Jurkat, Clone E6-1 (cell line): ENCODE data around the gene SAFB2. TPM values are rescaled to one million over a fixed set of nuclear protein-coding genes. Genes with fewer than 3 reads are reported as not detected.

Experiments used
- DNase-seq: peaks from one replicate; pipeline ENCODE4 v3.0.0-alpha.2; 2011; ENCODE audit warnings: low read depth, low spot score
- H3K4me3 ChIP-seq: 2 replicates; pipeline ENCODE4 v1.5.1; 2011; ENCODE audit warnings: mild to moderate bottlenecking, low read length, control low read depth, moderate library complexity
- polyA plus RNA-seq: library from polyadenylated mRNA; unstranded; fragments of >200 nt; gene quantifications from one replicate; pipeline ENCODE4 v1.2.1, GENCODE V29; 2012; ENCODE audit warnings: missing spikeins; ENCODE audit not compliant: insufficient read length, insufficient read depth

The SAFB2 gene
- polyA plus RNA-seq = 70.9 TPM

DNA sequence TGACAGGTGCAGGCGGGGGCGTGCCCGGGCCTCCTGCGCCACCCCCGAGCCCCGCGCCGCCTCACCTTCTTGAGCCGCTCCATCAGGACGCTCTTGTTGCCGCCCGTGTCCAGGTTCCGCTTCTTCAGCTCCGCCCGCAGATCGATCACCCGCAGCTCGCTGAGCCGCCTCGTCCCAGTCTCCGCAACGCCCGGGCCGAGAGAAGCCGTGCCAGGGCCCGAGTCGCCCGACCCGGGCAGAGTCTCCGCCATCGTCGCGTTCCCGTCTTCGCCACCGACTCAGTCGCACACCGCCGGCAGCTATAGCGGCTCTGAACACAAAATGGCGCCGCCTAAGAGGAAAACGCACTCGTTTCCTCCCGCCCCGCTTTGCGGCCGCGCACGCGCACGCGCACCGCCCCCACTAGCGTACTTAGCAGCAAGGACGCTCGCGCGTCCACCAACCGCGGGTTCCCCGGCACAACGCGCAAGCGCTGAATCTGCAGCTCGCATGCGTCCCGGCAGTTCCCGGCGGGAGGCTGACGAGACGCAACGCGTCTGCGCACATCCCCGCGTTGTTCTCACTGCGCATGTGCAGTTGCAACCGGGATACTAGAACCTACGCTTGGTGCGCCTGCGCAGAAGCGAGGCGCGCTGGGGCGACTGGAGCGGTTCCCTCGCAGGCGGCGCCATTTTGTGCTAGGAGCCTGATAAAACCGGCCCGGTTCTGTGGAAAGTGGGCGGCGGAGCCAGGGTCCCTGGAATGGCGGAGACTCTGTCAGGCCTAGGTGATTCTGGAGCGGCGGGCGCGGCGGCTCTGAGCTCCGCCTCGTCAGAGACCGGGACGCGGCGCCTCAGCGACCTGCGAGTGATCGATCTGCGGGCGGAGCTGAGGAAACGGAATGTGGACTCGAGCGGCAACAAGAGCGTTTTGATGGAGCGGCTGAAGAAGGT lies at the start of gene SAFB2, which contains the start of gene SAFB:
Gene SAFB2, minus strand, starts transcription at position 312 of the 932 bp plus-strand sequence. Its CDS starts 61 bp downstream, at position 251.
Gene SAFB, plus strand, starts transcription at position 619 of the 932 bp plus-strand sequence. Its CDS starts 123 bp downstream, at position 742.
- peak; percentile 99 for DNase-seq
- peak within 1 kb of the TSS; percentile 99 for H3K4me3 ChIP-seq

DNA sequence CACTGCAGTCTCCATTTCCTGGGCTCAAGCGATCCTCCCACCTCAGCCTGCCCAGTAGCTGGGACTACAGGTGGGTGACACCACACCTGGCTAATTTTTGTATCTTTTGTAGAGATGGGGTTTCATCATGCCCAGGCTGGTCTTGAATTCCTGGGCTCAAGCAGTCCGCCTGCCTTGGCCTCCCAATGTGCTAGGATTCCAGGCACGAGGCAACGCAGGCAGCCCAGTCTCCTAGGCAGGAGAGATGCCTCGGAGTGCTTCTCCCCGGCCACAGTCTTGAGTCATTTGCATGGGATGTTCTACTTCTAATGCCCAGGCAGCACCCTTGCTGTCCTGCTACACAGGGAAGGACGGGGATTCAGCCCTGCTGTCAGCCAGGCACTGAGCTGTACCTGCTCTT lies 49.0 kb upstream of the SAFB2 start:
- no peak for DNase-seq
- no peak overlapping the region for H3K4me3 ChIP-seq

DNA sequence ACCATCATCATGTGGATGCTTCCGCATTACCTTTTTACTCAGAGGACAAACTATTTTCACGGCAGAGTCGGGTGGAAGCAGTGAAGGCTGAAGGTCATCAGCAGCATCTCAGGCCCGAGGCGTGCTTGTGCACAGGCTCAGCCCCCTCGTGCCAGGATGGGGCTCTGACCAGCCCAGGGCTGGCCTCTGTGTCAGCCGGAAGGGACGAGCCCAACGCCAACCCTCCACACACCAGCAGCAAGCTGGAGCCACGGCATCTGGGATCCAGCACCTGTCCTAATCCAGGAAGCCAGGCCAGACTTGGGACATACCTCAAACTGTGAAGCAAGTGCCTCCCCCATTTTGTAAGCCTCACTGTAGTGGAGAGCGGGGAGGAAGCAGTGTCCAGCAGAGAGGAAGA lies 46.6 kb upstream of the SAFB2 start:
- no peak overlapping the region for H3K4me3 ChIP-seq
- no peak for DNase-seq

DNA sequence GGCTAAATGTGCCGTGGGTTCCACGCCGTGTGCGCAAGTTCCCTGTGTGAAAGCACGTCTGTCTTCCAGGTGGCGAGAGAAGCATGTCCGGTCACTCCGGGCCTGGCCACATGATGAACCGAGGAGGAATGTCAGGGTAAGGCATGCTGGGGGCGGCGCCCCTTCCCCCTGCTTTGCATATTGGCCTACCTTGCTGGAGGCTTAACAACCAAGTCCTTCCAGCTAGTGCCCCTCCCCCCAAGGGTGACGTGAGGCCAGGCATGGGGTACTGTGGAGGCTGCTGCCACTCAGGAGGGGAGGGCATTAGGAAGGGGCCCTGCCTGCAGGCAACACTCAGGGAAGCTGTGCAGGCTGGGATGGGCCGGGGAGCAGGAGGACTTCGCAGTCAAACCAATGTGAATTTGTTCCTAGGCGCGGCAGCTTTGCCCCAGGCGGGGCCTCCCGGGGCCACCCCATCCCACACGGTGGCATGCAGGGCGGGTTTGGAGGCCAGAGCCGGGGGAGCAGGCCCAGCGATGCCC lies 45.2 kb upstream of the SAFB2 start:
- no peak overlapping the region for H3K4me3 ChIP-seq
- DNase-seq = no peak

DNA sequence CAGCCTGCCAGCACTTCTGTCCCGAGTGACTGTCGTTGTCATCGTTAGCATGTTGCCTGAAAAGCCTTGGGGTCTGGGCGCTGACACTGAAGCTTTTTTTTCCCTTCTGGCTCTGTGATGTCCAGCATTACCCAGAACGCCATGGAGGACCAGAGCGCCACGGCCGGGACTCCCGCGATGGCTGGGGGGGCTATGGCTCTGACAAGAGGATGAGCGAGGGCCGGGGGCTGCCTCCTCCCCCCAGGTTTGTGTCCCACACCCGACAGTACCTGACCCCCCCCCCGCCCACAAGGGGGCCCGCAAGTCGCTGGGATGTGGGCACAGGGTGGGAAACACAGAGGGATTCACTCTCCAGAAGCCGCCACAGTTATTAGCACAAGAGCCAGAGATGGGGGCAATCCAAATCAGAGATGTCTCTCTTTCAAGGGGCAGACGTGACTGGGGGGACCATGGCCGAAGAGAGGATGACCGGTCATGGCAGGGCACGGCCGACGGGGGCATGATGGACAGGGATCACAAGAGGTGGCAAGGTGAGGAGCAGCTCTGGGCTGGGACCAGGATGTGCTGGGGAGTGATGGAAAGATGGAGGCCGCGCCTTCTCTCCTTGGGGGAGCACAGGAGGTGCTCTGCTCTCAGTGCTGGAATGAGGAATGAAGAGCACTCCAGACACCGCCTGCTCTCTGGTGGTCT lies 44.5 kb upstream of the SAFB2 start:
- no peak for DNase-seq
- H3K4me3 ChIP-seq = no peak overlapping the region

DNA sequence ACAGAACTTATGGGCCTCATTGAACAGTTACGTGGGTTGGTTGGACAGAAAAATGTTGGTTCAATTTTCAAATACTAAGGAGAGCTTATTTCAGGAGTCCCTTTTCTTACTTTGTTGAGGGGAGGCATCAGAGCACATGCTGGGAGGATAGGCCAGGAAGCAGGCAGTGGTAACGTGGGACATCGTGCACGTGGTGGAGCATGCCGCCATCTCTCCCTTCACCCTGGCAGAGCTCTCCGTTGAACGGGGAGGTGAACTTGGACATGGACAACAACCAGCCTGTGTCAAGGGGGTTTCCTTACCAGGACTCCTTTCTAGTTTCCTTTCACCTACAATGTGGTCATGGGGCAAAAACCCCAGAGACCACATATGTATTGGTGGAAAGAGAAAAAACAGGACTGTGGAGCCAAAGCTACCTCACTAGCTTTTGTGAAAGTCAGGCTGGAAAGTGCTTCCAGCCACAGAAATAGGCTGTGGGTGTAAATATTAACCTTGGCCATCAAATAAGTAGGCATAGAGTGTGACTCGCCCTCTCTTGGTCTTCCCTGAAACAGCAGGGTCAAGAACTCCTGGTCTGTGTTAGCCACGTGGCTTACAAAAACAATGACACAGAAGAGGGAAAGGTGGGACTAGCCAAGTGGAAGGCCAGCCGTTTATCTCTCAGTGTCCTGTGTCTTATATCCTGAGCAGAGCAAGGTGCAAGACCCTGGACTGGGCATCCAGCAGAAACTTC lies 43.4 kb upstream of the SAFB2 start:
- no peak for DNase-seq

DNA sequence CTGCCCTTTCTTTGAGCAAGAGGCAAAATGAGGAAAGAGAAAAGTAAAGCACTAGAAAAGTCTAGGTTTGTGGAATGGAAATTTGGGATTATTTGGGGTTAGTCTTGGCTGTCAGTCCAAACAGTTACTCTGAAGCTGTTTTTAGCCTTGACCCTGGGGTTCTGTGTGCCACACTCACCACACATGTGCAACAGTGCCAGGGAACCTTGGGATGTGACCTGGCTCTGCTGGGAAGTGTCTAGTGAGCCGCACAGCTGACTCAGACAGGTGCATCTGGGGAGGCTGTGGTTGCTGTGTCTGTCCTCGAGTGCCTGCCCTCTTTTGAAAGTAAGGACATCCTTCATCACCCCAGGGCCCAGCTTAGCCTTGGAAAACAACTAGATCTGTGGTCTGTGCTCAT lies 41.9 kb upstream of the SAFB2 start:
- DNase-seq = no peak
- no peak overlapping the region for H3K4me3 ChIP-seq

More for the DNA sequence above, 43.4 kb upstream of the SAFB2 start:
- H3K4me3 ChIP-seq = no peak overlapping the region

DNA sequence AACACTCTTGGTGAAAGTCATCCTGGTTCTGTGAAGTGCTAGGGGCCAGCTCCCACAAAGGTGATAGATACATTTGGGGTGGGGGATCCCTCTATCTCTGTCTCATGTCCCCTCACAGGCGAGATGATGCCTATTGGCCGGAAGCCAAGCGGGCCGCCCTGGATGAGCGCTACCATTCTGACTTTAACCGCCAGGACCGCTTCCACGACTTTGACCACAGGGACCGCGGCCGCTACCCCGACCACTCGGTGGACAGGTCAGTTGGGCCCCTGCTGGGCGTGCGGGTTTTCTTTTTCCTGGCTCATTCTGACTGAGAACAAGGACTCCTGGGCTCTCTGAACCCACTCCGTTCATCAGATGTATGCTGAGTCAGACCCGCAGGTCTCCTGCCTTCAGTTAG lies 41.3 kb upstream of the SAFB2 start:
- no peak for DNase-seq
- no peak overlapping the region for H3K4me3 ChIP-seq

DNA sequence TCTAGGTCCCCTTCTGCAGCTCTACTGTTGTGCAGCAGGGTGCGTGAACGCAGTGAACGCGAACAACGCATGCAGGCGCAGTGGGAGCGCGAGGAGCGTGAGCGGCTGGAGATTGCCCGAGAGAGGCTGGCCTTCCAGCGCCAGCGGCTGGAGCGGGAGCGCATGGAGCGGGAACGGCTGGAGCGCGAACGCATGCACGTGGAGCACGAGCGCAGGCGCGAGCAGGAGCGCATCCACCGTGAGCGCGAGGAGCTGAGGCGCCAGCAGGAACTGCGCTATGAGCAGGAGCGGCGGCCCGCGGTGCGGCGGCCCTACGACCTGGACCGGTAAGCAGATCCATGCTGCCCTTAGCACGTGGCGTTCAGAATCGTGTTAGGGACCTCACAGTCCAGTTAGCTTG lies 38.9 kb upstream of the SAFB2 start:
- no peak overlapping the region for H3K4me3 ChIP-seq
- no peak for DNase-seq

DNA sequence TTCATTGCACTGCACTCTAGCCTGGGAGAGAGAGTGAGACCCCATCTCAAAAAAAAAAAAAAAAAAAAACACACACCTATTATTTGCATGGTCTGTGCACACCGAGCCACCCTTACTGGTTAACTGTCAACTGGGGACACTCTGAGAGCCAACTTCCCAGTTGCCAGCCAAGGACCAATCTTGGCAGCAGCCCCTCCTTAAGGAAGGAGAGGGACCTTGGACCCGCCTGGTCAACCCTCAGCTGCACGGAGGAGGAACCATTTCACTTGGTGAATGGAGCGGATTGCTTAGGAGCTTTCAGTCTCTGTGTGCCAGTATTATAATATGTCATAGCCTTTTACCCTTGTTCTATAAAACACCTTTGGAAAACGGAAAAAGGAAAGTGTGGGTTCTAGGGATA lies 32.8 kb upstream of the SAFB2 start:
- DNase-seq = no peak
- no peak overlapping the region for H3K4me3 ChIP-seq

DNA sequence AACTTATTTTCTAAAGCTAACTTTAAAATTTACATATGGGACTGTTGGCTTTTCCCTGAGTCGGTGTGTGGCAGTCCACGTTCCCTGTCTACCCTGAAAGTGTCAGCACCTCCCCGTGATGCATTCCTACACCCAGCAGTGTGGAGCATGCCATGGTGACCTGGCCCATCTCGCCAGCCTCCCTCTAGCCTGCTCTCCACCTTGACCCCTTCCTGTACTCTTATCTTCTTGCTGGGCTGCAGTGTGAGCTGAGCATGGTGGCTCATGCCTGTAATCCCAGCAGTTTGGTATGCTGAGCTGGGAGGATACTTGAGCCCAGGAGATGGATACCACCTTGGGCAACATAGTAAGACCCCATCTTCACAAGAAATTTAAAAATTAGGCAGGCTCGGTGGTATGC lies 32.4 kb upstream of the SAFB2 start:
- no peak for DNase-seq
- no peak overlapping the region for H3K4me3 ChIP-seq

DNA sequence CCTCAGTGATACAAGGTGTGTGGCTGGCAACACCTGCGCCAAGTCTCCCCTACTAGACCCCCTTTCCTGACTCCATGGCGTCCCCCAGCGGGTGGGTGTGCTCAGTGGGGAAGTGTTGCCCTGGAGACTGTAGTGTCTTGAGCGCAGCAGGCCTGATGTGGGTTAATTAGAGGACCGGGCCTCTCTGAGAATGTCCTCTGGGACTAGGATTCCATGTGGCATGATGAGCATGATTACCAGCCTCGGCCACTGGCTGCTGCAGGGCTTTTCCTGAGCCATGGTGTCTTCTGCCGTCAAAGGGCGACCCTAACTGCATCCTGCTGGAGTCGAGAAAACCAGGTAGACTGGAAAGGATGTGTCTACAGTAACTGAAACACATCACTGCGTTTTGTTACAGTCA lies 29.7 kb upstream of the SAFB2 start:
- no peak overlapping the region for H3K4me3 ChIP-seq
- no peak for DNase-seq

DNA sequence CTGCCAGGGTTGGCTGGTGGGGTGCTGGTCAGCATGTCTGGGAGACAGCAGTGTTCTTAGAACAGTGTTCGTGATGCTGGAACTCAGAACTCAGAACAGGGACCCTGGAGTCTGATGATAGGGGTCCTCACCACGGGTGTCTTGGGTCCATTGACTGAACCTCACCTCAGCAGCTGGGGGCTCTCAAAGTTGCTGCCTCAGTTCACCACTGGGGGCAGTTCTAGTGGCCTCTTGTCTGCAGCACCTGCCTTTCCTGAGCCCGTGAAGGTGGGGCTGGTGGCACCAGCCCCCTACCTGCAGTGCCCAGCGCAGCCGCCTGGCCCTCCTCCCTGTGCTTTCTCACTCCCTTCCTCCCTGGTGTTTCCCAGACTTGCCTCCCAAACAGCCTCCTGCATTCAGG lies 28.8 kb upstream of the SAFB2 start:
- no peak overlapping the region for H3K4me3 ChIP-seq
- no peak for DNase-seq

DNA sequence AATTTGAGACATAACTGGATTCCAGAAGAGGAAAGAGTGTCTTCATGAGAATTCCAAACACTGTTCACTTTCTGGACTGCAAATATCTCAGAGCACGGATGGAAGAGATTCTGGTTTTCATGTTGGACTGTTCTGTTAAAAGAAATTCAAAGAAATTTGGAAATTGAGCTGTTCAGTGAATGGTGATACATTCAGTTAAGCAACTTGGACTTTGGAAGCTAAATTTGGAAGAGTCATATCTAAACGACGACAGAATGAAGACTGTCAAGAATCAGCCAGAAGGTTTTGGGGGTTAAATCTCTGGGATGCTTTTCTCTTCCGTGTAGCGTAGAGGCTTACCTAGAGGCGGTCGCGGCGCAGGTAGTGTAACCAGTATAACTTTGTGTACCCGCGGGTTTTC lies 25.9 kb upstream of the SAFB2 start:
- no peak overlapping the region for H3K4me3 ChIP-seq
- DNase-seq = no peak

DNA sequence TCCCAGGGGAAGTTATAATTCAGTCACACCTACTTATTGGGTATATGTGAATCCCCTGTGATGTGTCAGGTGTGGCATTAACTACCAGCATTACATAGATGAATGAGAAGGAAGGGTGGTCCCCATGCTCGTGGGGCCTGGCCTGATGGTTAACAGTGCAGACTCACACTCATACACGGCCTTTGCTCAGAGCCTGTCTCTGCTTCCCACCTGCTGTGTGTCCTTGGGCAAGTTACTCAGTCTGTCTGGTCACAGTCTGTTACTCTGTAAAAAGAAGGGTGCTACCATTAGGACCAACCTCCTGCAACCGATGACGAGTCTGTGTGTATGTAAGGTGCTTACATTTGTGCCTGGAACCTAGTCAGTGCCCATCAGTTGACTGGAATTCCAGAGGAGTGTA lies 24.1 kb upstream of the SAFB2 start:
- no peak for DNase-seq

DNA sequence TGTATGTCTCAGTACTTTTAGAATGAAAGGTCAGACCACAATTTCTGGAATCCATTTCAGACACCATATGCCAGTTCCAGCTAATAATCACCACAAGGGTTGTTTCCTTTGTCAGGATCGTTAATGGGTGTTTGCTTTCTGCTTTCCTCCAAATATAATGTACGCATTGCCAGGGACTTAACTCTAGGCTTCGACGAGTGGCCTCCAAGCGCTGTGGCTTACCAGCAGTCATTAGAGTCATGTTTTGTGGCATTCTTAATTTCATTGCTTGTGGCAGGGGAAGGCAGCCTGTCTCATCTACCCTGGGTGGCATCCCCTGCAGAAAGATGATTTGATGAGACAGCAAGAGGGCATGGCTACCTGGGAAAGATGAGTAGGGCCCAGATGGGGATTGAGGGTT lies 22.8 kb upstream of the SAFB2 start:
- DNase-seq = no peak
- no peak overlapping the region for H3K4me3 ChIP-seq

More for the DNA sequence above, 24.1 kb upstream of the SAFB2 start:
- H3K4me3 ChIP-seq = no peak overlapping the region

DNA sequence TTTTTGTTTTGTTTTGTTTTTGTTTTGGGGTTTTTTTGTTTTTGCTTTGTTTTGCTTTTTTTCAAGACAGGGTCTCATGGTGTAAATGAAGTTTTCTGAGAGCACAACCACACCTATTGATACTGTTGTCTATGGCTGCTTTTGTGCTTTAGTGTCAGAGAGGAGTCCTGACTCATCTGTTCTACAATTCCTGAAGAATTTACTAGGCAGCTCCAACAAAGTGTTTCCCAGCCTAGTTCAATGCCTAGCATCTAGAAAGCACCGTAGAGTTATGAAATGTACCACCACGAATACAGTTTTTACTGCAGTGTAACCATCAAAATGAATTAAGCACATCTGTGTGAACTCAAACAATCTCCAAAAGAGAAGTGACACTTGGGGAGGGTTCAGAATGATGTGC lies 21.5 kb upstream of the SAFB2 start:
- no peak for DNase-seq
- no peak overlapping the region for H3K4me3 ChIP-seq

DNA sequence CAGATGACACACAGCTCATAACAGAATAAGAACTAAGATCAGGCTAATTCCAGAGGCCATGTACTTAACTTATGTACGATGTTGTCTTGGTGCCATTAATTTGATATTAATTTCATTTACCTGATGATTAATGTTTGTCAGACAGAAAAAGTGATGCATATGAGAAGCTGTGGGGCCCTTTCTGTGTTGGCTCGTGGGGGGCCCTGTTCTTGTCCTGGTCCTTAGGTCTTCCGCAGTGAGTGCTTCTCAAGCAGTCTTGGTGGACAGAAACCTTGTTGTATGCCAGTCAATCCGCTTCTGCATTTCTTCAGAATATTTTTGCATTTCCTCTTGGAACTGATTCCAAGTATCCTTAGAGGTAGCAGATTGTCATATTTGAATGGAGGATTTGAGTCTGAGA lies 20.5 kb upstream of the SAFB2 start:
- DNase-seq = no peak
- no peak overlapping the region for H3K4me3 ChIP-seq

DNA sequence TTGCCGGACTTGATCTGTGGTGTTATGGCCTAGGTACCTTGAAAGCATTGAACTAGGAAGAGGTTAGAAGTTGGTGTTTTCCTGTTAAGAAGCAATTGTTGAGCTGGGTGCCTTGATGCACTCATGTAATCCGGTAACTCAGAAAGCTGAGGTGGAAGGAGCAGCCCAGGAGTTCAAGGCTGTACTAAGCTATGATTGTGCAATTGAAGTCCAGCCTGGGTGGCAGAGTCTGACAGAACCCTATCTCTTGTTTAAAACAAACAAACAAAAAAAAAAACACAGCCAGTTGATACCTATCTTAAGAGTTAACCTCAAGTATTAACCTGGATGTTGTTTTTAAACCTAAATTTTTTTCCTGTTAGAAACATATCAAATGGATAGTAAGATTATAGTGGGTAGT lies 19.6 kb upstream of the SAFB2 start:
- DNase-seq = no peak
- H3K4me3 ChIP-seq = no peak overlapping the region
